NB4 (cell line): ENCODE measurements around the gene RASA3.

ENCODE experiments used
- DNase-seq: peaks from one replicate; pipeline ENCODE4 v3.0.0; 2010; ENCODE audit warnings: low read depth
- H3K4me3 ChIP-seq: one replicate; pipeline ENCODE4 v1.5.1; 2011; ENCODE audit warnings: mild to moderate bottlenecking, low read depth, low read length, moderate library complexity
- MYC ChIP-seq: IDR thresholded peaks from 2 replicates; pipeline ENCODE4 v1.6.1; 2011; ENCODE audit warnings: low read depth, low read length
- POLR2A ChIP-seq: IDR thresholded peaks from 2 replicates; pipeline ENCODE4 v1.6.1; 2011; ENCODE audit warnings: mild to moderate bottlenecking; ENCODE audit not compliant: insufficient read length; ENCODE audit errors: extremely low read depth
- TF ChIP-seq, protein P1 (sequence below): IDR thresholded peaks from one replicate; pipeline ENCODE4 v1.5.1; 2012; ENCODE audit warnings: low read depth, low read length
- TF ChIP-seq, protein P2 (sequence below): IDR thresholded peaks from 2 replicates; pipeline ENCODE4 v1.6.1; 2011; ENCODE audit warnings: low read depth, low read length

RASA3 gene

DNA sequence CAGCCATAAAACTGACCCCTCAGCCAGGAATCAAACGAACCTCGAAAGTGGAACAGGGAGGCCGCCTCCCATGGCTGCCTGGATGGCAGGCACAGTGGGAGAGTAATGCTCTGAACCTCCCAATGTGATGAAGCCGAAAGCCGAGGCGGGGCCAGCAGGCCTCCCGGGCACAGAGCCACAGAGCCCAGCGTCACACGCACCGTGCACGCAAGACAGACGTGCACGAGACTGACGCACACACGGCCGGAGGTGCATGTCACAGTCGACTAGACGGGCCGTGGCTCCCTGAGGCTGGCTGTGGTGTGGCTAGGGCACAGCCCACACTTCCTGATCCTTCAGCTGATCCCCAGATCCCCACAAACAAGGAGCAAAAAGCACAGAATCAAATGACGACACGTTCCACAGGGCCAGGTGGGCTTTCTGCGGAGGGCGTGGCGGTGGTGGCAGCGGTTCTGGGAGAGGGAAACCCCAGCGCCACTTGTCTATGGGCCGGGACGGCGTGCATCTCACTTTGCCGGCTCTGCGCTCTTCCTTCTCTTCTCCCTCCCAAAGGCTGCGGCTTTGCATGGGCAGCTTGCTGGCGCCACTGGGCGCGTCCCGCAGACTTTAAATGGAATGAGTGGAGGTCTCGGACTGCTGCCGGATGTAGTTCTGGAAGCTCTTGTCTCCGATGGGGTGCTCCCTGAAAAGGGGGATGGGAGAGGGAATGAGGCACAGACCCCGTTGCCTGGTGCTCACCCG is 153.5 kb downstream of the RASA3 start:
- no peak overlapping the region for H3K4me3 ChIP-seq
- no peak for DNase-seq
- TF ChIP-seq, protein P1, sequence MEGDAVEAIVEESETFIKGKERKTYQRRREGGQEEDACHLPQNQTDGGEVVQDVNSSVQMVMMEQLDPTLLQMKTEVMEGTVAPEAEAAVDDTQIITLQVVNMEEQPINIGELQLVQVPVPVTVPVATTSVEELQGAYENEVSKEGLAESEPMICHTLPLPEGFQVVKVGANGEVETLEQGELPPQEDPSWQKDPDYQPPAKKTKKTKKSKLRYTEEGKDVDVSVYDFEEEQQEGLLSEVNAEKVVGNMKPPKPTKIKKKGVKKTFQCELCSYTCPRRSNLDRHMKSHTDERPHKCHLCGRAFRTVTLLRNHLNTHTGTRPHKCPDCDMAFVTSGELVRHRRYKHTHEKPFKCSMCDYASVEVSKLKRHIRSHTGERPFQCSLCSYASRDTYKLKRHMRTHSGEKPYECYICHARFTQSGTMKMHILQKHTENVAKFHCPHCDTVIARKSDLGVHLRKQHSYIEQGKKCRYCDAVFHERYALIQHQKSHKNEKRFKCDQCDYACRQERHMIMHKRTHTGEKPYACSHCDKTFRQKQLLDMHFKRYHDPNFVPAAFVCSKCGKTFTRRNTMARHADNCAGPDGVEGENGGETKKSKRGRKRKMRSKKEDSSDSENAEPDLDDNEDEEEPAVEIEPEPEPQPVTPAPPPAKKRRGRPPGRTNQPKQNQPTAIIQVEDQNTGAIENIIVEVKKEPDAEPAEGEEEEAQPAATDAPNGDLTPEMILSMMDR: no peak
- TF ChIP-seq MYC (no peak), POLR2A (no peak)
- TF ChIP-seq, protein P2, sequence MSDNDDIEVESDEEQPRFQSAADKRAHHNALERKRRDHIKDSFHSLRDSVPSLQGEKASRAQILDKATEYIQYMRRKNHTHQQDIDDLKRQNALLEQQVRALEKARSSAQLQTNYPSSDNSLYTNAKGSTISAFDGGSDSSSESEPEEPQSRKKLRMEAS: no peak

DNA sequence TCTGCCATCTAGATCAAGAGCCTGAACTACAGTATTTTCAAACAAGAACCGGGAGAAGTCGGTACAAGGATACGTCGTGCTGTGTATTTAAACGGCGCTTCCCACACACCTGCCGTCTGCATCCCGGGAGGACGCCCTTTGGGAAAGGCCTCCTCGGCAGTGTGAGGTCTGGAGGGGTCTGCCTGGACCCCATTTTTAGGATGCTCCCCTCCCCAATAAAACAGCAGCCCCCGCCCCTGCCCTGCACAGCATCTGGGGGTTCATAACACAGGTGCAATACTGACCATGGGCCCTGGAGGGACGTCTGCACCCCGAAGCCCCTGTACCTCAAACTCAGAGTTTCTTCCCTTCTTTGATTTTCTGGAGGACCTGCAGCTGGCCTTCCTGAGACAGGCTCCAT is 154.4 kb downstream of the RASA3 start:
- H3K4me3 ChIP-seq: no peak overlapping the region
- DNase-seq: no peak
- TF ChIP-seq POLR2A (no peak), MYC (no peak)
- TF ChIP-seq, protein P1: no peak
- TF ChIP-seq, protein P2: no peak

DNA sequence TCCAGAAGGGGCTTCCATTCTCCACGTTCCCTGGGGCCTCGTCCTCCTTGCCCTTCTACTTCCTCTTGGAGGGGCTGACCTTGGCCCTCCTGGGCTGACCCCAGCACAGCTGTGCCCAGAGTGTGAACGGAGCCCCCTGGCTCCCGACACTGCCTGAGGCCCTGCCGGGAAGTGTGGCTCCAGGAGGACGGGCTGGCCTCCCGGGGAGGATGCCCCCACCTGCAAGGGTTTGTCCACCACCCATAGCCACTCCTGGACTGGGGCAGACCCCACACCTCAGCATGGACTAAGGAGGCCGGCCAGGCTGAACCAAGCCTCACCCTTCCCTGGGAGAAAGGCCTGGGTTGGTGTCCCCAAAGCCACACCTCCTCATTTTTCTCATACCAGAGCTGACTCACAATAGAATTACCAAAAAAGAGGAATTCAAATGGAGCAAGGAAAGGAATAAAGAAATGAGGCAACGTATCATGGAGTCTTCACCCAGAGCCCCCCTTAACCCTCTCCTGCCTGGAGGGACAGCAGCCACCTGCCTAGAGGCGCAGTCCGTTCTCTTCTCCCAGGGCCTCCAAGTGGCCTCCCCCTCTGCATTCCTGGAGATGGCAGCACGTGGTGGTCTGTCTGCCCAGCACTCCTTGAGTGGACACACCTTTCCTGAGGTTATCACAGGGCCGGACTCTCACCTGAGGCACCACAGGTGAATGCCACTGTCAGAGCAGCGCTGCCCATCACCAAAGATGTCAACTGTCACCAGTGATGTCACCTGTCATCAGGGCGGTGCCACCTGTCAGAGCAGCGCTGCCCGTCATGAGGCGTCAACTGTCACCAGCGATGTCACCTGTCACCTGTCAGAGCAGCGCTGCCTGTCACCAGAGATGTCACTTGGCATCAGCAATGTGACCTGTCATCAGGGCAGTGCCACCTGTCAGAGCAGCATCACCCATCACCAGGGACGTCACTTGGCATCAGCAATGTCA is 155.4 kb downstream of the RASA3 start:
- H3K4me3 ChIP-seq: no peak overlapping the region
- no peak for TF ChIP-seq POLR2A
- TF ChIP-seq, protein P1: no peak
- TF ChIP-seq, protein P2: no peak
- TF ChIP-seq MYC: no peak
- DNase-seq: no peak

DNA sequence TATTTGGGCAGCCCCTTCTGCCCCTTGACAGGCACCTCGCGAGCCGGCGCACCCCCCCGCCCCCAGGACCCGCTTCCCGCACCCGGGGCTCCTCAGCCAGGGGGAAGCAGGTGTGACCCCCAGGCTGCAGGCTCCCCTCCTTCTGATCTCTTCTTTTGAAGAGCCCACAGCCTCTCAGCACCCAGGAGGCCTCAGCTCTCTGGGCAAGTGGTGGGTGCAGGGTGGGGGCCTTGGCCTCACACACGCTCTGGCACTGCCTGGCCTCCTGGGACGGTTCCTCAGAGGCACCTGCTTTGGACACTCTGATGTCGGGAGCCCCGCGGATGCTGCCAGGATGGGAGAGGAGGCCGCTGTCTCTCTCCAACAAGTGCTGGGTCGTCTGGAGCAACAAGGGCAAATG is 157.0 kb downstream of the RASA3 start:
- TF ChIP-seq POLR2A (no peak), MYC (no peak)
- TF ChIP-seq, protein P1: no peak
- TF ChIP-seq, protein P2: no peak
- H3K4me3 ChIP-seq: no peak overlapping the region
- no peak for DNase-seq

DNA sequence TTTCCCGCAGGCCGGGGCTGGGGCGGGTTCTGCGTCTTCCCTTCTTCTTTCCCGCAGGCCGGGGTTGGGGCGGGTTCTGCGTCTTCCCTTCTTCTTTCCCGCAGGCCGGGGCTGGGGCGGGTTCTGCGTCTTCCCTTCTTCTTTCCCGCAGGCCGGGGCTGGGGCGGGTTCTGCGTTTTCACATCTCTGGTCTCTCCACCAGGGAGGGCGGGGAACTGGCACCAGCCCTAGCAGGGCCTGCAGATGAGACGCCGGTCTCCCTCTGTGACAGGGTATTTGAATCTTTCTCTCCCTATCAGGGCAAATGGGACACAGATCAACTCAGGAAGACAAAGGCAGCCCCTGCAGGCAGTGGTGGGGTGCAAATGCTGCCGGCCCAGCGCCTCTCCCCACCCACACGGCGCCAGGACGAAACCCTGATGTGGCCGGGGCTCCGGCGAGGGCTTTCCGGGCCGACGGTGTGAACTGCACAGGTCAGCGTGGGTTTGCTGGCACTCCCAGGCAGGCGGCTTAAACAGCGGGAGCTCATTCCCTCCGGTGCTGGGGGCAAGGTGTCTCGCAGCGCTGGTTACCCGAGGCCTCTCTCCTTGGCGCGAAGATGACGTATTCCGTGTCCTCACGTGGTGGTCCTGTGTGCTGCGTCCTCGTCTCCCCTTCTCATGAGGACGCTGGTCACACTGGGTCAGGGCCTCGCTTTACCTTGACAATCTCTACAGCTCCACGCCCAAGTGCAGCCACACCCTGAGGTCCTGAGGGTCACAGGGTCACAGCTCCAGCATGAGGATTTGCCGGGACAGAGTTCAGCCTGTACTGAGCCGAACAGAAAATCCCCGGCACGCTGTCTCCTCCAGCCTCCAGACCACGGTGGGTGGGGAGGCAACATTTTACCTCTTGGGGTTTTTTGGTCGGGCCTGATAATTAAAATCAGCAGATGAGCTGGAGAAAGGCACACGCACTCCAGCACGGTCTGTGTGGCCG is 157.8 kb downstream of the RASA3 start:
- DNase-seq: no peak
- TF ChIP-seq MYC: no peak
- TF ChIP-seq POLR2A: no peak
- TF ChIP-seq, protein P1: no peak
- TF ChIP-seq, protein P2: no peak
- H3K4me3 ChIP-seq: no peak overlapping the region
